Upper lobe of left lung (tissue), 6 donors: Measurements from ENCODE around the gene PIGL. TPM values are rescaled to one million over a fixed set of nuclear protein-coding genes. Genes with fewer than 3 reads are reported as not detected.

Experiments
- ATAC-seq, 2 donors: fragments of 200-7000 bp; cut with Tn5 transposase; one replicate each; pipeline ENCODE4 v1.9.1; 2022; ENCODE audit warnings: mild to moderate bottlenecking in 2 of 2, moderate library complexity in 2 of 2; ENCODE audit not compliant: low FRiP score in 2 of 2
- DNase-seq, 2 donors: peaks; one replicate each; pipeline ENCODE4 v3.0.0-alpha.2; 2019 to 2020
- H3K27ac ChIP-seq, 4 donors: fragments of 200-600 bp; sonication (generic); one replicate each; pipeline ENCODE4 v1.5.1; 2016 to 2019
- H3K27me3 ChIP-seq, 4 donors: fragments of 200-600 bp; sonication (generic); one replicate each; pipeline ENCODE4 v1.5.1; 2017 to 2019
- H3K36me3 ChIP-seq, 4 donors: fragments of 200-600 bp; sonication (generic); one replicate each; pipeline ENCODE4 v1.5.1; 2016 to 2019
- H3K4me1 ChIP-seq, 4 donors: fragments of 200-600 bp; sonication (generic); one replicate each; pipeline ENCODE4 v1.5.1; 2018 to 2019
- H3K4me3 ChIP-seq, 4 donors: fragments of 200-600 bp; sonication (generic); one replicate each; pipeline ENCODE4 v1.5.1; 2017 to 2019; ENCODE audit warnings: mild to moderate bottlenecking in 2 of 4, moderate library complexity in 1 of 4
- H3K9me3 ChIP-seq, 4 donors: fragments of 200-600 bp; sonication (generic); one replicate each; pipeline ENCODE4 v1.5.1; 2018 to 2019
- EP300 ChIP-seq, 4 donors: sonication (generic); formaldehyde crosslinking; IDR thresholded peaks; one replicate each; pipeline ENCODE4 v1.5.1; 2017; ENCODE audit warnings: antibody characterized with exemption in 4 of 4, control low read depth in 2 of 4
- POLR2A ChIP-seq, 4 donors: fragments of 450-650 bp; IDR thresholded peaks; one replicate each; pipeline ENCODE4 v1.5.1; 2016 to 2017; ENCODE audit warnings: antibody characterized with exemption in 4 of 4, mild to moderate bottlenecking in 2 of 4
- POLR2AphosphoS5 ChIP-seq, 2 donors: sonication (generic); formaldehyde crosslinking; IDR thresholded peaks; one replicate each; pipeline ENCODE4 v1.5.1; 2017; ENCODE audit warnings: antibody characterized with exemption in 2 of 2
- WGBS, 2 donors: methylation state at CpG; one replicate each; pipeline ENCODE4 v1.1.5; 2017 to 2018; 5-methylcytosine and 5-hydroxymethylcytosine counted together
- total RNA-seq, 6 donors: library from RNA; depleted of rRNA in 4 of 6; stranded (reverse); fragments of >200 nt in 4 of 6; gene quantifications; one replicate each; pipeline versions ENCODE4 v1.1.0 to v1.2.1, GENCODE V29; 2016 to 2021
- TF ChIP-seq, protein P1 (sequence below), 6 experiments: fragments of 450-650 bp in 4 of 6; fragments of 200-600 bp in 2 of 6; sonication (generic) in 2 of 6; IDR thresholded peaks; one replicate each; pipeline ENCODE4 v1.5.1; 2016 to 2019; ENCODE audit warnings: antibody characterized with exemption in 6 of 6
- donor health status: DM: no; HTN: no; CAD: no; lungs with moderate emphysema.
- donor health status: DM: no; HTN: yes; CAD: no; lungs with severe emphysema.

Gene PIGL
- total RNA-seq, 6 donors from 2014 or later: 20.8 to 207 (median 53.1) TPM

DNA sequence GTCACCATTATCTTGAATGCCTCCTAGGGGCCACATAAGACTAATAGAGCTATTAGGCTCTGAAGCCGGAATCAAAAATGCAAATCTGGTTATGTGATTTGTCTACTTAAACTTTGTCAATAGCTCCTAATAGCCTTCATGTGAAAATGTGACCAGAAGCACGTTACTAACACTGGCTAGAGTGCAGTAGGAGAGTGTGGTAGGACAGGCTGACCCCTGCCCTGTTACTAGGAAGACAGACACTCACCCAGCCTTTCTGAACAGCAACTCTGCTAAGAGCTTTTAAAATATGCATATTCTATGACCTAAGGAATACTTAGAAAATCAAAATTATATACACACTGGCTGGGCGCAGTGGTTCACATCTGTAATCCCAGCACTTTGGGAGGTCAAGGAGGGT lies 110.0 kb downstream of the PIGL start:
- DNase-seq (no peak), ATAC-seq (no peak)
- TF ChIP-seq EP300 (IDR thresholded peaks at IDR 0.05) (no peak), POLR2AphosphoS5 (IDR thresholded peaks at IDR 0.05) (no peak), POLR2A (IDR thresholded peaks at IDR 0.05) (no peak)
- TF ChIP-seq, protein P1, sequence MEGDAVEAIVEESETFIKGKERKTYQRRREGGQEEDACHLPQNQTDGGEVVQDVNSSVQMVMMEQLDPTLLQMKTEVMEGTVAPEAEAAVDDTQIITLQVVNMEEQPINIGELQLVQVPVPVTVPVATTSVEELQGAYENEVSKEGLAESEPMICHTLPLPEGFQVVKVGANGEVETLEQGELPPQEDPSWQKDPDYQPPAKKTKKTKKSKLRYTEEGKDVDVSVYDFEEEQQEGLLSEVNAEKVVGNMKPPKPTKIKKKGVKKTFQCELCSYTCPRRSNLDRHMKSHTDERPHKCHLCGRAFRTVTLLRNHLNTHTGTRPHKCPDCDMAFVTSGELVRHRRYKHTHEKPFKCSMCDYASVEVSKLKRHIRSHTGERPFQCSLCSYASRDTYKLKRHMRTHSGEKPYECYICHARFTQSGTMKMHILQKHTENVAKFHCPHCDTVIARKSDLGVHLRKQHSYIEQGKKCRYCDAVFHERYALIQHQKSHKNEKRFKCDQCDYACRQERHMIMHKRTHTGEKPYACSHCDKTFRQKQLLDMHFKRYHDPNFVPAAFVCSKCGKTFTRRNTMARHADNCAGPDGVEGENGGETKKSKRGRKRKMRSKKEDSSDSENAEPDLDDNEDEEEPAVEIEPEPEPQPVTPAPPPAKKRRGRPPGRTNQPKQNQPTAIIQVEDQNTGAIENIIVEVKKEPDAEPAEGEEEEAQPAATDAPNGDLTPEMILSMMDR (IDR thresholded peaks at IDR 0.05): no peak
- Histone ChIP-seq H3K4me1 (peaks cover 0 to 9% (median 2%) of the 10 kb centered on the region in 4 donors), H3K27me3 (no peaks in the 10 kb centered on the region), H3K4me3 (no peak overlapping the region), H3K27ac (no peak overlapping the region), H3K9me3 (no peaks in the 10 kb centered on the region), H3K36me3 (peaks cover 0 to 29% (median 11%) of the 10 kb centered on the region in 4 donors)
- WGBS, 2 donors: 87 to 95% methylated on average over 3 of the region's 3 CpGs

DNA sequence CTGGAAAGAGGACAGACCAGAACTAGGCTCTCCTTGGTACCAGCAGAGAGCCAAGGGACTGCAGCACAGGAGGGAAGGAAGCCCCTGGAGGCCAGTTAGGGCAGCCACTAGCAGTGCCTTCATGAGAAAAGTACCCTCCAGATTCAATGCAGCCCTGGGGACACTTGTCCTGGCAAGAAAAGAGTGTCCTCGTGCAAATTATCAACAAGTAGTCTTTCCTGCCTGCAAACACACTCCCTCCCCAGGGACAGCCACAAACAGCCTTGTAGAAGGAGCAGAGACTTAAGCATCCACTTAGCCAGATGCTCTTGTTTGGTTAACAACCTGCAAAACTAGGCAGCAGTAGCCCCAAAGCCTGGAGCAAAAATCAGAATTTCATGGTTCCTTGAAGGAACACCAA lies 112.0 kb downstream of the PIGL start:
- Histone ChIP-seq H3K27ac (no peak overlapping the region), H3K4me1 (peaks cover 0 to 9% (median 2%) of the 10 kb centered on the region in 4 donors), H3K36me3 (peaks cover 0 to 25% (median 11%) of the 10 kb centered on the region in 4 donors), H3K27me3 (no peaks in the 10 kb centered on the region), H3K4me3 (no peak overlapping the region), H3K9me3 (no peaks in the 10 kb centered on the region)
- no peak for ATAC-seq
- TF ChIP-seq POLR2A (IDR thresholded peaks at IDR 0.05): no peak
- no peak for TF ChIP-seq EP300 (IDR thresholded peaks at IDR 0.05)
- TF ChIP-seq, protein P1 (IDR thresholded peaks at IDR 0.05): no peak
- TF ChIP-seq POLR2AphosphoS5 (IDR thresholded peaks at IDR 0.05): no peak
- peak in 1 of 2 donors; percentile 21 for DNase-seq
- WGBS, 2 donors: 33 to 43% methylated on average over 1 of the region's 1 CpG

DNA sequence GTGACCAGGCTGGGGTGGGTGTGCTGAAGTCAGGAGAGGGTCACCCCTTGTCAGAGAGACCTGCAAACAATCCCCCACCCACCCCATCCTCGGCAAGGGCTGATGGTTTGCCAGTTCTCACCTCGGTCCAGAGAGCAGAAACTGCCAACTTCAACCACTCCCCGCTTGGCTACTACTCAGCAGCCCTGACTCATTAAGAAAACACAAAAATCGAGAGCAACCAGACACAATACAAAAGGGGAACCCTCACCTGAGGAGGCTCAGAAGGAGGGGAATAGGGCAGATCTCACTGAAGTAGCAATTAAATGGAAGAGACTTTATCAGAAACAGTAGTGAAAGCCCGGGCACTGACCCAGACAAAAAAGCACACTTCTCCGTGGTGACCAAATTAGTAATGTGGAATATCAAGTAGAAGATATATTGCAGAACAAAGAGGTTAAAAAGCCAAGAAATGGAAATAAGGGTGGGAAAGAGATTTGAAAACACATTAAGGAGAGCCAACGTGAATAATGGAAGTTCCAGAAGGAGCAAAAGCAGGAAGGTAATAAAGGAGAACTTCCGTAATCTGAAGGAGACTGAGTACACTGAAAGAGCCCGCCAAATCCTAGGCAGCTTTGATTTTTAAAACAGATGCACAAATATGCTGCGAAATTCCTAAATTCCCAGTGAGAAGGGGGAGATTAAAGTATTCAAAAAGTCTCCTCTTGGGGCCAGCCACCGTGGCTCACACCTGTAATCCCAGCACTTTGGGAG lies 112.7 kb downstream of the PIGL start:
- Histone ChIP-seq H3K4me1 (peaks cover 0 to 9% (median 2%) of the 10 kb centered on the region in 4 donors), H3K27me3 (no peaks in the 10 kb centered on the region), H3K27ac (peak overlapping the region in 1 of 4 donors; percentile 49), H3K9me3 (no peaks in the 10 kb centered on the region), H3K4me3 (no peak overlapping the region), H3K36me3 (peaks cover 0 to 18% (median 11%) of the 10 kb centered on the region in 4 donors)
- peak; percentile 71 to 72 for ATAC-seq
- TF ChIP-seq POLR2A (IDR thresholded peaks at IDR 0.05) (no peak), EP300 (IDR thresholded peaks at IDR 0.05) (no peak), POLR2AphosphoS5 (IDR thresholded peaks at IDR 0.05) (no peak)
- TF ChIP-seq, protein P1 (IDR thresholded peaks at IDR 0.05): no peak
- 59 to 67% methylated on average over 11 of the region's 11 CpGs for WGBS, 2 donors
- DNase-seq: peak in 1 of 2 donors; percentile 45

DNA sequence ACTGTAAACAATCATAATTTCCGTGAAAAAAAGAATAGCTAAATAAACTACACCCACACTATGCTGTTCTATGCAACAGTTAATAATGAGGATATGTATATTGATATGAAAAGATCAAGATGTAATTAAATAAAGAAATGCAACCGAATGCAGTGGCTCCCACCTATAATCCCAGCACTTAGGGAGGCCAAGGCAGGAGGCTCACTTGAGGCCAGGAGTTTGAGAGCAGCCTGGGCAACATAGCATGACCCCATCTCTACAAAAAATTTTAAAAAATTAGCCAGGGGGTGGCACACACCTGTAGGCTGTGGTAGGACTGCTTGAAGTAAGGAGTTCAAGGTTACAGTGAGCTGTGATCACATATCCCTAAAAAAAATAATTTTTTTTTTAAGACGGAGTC lies 121.4 kb downstream of the PIGL start:
- ATAC-seq: no peak
- Histone ChIP-seq H3K4me1 (no peaks in the 10 kb centered on the region), H3K4me3 (no peak overlapping the region), H3K9me3 (no peaks in the 10 kb centered on the region), H3K36me3 (peaks cover 0 to 9% (median 5%) of the 10 kb centered on the region in 4 donors), H3K27ac (no peak overlapping the region), H3K27me3 (no peaks in the 10 kb centered on the region)
- WGBS, 2 donors: 89 to 96% methylated on average over 3 of the region's 3 CpGs
- no peak for DNase-seq
- no peak for TF ChIP-seq EP300 (IDR thresholded peaks at IDR 0.05)

DNA sequence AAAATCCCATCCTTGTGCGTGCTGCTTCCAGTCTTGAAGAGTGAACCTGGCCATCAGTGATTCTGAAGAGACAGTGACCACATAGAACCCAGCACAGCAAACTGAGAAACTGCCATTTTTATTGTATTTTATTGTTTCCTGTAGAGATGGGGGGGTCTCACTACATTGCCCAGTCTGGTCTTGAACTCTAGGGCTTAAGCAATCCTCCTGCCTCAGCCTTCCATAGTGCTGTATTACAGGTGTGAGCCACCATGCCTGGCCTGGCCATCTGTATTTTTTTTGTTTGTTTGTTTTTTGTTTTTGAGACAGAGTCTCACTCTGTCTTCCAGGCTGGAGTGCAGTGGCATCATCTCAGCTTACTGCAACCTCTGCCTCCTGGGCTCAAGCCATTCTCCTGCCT lies 122.4 kb downstream of the PIGL start:
- no peak overlapping the region for H3K27ac ChIP-seq
- no peaks in the 10 kb centered on the region for H3K9me3 ChIP-seq
- WGBS, 2 donors: 100% methylated on average over 1 of the region's 1 CpG
- DNase-seq: no peak
- H3K4me1 ChIP-seq: no peaks in the 10 kb centered on the region
- TF ChIP-seq, protein P1 (IDR thresholded peaks at IDR 0.05): no peak
- TF ChIP-seq POLR2A (IDR thresholded peaks at IDR 0.05): no peak
- TF ChIP-seq POLR2AphosphoS5 (IDR thresholded peaks at IDR 0.05): no peak
- no peak for TF ChIP-seq EP300 (IDR thresholded peaks at IDR 0.05)
- ATAC-seq: no peak
- no peak overlapping the region for H3K4me3 ChIP-seq
- no peaks in the 10 kb centered on the region for H3K27me3 ChIP-seq
- H3K36me3 ChIP-seq: peaks cover 0 to 19% (median 9%) of the 10 kb centered on the region in 4 donors
